Peyer's patch (tissue), 4 donors: ENCODE data around the gene B9D1. TPM values are rescaled to one million over a fixed set of nuclear protein-coding genes. Genes with fewer than 3 reads are reported as not detected.

Experiments used
- DNase-seq, 3 donors: peaks; one replicate each; pipeline ENCODE4 v3.0.0-alpha.2; 2017 to 2019
- H3K27ac ChIP-seq, 4 donors: fragments of 200-600 bp; sonication (generic); one replicate each; pipeline ENCODE4 v1.5.1; 2016 to 2019
- H3K27me3 ChIP-seq, 2 donors: fragments of 200-600 bp; sonication (generic); one replicate each; pipeline ENCODE4 v1.5.1; 2019
- H3K36me3 ChIP-seq, 3 donors: fragments of 200-600 bp; sonication (generic); one replicate each; pipeline ENCODE4 v1.5.1; 2016 to 2019
- H3K4me1 ChIP-seq, 4 donors: fragments of 200-600 bp; sonication (generic); one replicate each; pipeline ENCODE4 v1.5.1; 2016 to 2019
- H3K4me3 ChIP-seq, 4 donors: fragments of 200-600 bp; sonication (generic); 1 replicate in 3 of 4; 2 replicates in 1 of 4; pipeline ENCODE4 v1.5.1; 2016 to 2019; ENCODE audit warnings: mild to moderate bottlenecking in 1 of 4
- H3K9me3 ChIP-seq, 4 donors: fragments of 200-600 bp; sonication (generic); one replicate each; pipeline ENCODE4 v1.5.1; 2016 to 2019; ENCODE audit warnings: mild to moderate bottlenecking in 1 of 4
- POLR2A ChIP-seq, 2 donors: fragments of 450-650 bp; IDR thresholded peaks; one replicate each; pipeline ENCODE4 v1.5.1; 2017; ENCODE audit warnings: antibody characterized with exemption in 2 of 2, mild to moderate bottlenecking in 2 of 2, moderate library complexity in 2 of 2
- total RNA-seq, 4 donors: library from RNA; depleted of rRNA; stranded (reverse); fragments of >200 nt; gene quantifications; one replicate each; pipeline ENCODE4 v1.1.0, GENCODE V29; 2016
- TF ChIP-seq, protein P1 (sequence below), 6 experiments: fragments of 450-650 bp in 4 of 6; fragments of 200-600 bp in 2 of 6; sonication (generic) in 1 of 6; IDR thresholded peaks; one replicate each; pipeline ENCODE4 v1.5.1; 2017 to 2019; ENCODE audit warnings: antibody characterized with exemption in 6 of 6, mild to moderate bottlenecking in 3 of 6, moderate library complexity in 1 of 6

The B9D1 gene
- total RNA-seq, 4 donors from 2014 or later = 4.5 to 15.7 (median 5.6) TPM; not detected in 1

- Histone ChIP-seq H3K27me3 (no peaks in the 10 kb centered on the region), H3K9me3 (no peaks in the 10 kb centered on the region)
- TF ChIP-seq POLR2A (IDR thresholded peaks at IDR 0.05) = no peak
- TF ChIP-seq, protein P1, sequence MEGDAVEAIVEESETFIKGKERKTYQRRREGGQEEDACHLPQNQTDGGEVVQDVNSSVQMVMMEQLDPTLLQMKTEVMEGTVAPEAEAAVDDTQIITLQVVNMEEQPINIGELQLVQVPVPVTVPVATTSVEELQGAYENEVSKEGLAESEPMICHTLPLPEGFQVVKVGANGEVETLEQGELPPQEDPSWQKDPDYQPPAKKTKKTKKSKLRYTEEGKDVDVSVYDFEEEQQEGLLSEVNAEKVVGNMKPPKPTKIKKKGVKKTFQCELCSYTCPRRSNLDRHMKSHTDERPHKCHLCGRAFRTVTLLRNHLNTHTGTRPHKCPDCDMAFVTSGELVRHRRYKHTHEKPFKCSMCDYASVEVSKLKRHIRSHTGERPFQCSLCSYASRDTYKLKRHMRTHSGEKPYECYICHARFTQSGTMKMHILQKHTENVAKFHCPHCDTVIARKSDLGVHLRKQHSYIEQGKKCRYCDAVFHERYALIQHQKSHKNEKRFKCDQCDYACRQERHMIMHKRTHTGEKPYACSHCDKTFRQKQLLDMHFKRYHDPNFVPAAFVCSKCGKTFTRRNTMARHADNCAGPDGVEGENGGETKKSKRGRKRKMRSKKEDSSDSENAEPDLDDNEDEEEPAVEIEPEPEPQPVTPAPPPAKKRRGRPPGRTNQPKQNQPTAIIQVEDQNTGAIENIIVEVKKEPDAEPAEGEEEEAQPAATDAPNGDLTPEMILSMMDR (IDR thresholded peaks at IDR 0.05) = no peak
Measured at GRCh38 chr17:19409066-19409465, 46.5 kb upstream of the B9D1 start.

DNA sequence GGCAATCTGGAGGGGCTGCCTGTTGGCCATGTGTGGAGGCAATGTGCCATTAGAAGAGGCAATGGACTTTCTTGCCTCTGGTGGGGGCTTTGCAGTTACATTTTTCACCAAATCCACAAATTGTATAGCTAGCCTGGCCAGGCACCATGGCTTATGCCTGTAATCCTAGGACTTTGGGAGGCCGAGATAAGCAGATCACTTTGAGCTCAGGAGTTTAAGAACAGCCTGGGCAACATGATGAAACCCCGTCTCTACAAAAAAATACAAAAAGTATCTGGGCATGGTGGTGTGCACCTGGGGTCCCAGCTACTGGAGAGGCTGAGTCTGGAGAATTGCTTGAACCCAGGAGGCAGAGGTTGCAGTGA is 45.8 kb upstream of the B9D1 start:
- no peak for DNase-seq
- Histone ChIP-seq H3K4me3 (no peak overlapping the region), H3K36me3 (no peaks in the 10 kb centered on the region), H3K4me1 (no peaks in the 10 kb centered on the region), H3K9me3 (no peaks in the 10 kb centered on the region), H3K27me3 (no peaks in the 10 kb centered on the region), H3K27ac (no peak overlapping the region)
- no peak for TF ChIP-seq POLR2A (IDR thresholded peaks at IDR 0.05)
- TF ChIP-seq, protein P1 (IDR thresholded peaks at IDR 0.05) = no peak

More at GRCh38 chr17:19409066-19409465, 46.5 kb upstream of the B9D1 start:
- Histone ChIP-seq H3K36me3 (no peaks in the 10 kb centered on the region), H3K4me3 (no peak overlapping the region), H3K27ac (no peak overlapping the region), H3K4me1 (no peaks in the 10 kb centered on the region)
- DNase-seq = no peak

DNA sequence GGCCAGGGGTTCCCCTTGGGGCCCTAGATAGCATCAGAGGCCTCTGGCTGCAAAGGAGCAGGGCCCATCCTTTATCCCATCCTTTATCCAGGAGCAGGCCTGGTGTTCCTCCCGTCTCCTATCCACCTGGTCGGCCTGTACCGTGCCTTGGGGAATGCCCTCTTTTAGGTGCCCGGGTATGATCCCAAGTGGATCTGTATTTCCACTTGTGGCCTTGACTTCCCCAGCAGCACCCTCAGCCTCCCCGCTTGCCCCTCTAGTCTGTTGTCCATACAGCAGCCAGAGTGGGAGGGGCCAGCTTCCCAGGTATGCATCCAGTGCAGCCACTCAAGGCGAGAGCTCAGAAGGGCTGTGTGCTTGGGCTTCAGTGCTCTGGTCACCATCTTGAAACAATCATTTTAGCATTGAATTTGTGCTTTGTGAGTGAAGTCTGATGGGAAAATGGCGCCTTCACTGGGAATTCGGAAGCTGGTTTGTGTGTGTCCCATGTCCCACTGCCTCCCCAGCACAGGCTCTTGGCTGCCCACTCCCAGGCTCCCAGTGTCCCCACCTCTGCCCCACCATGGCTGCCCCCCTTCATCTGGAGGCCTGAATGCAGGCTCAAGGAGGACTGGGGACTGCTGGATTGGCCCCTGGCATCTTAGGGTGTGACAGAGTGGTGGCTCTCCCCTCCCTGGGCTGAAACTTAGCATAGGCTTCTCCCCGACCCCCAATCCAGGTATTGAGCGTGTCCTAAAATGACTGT is 45.2 kb upstream of the B9D1 start:
- Histone ChIP-seq H3K27ac (no peak overlapping the region), H3K4me1 (no peaks in the 10 kb centered on the region), H3K4me3 (no peak overlapping the region), H3K27me3 (no peaks in the 10 kb centered on the region), H3K36me3 (no peaks in the 10 kb centered on the region), H3K9me3 (no peaks in the 10 kb centered on the region)
- DNase-seq = no peak
- TF ChIP-seq POLR2A (IDR thresholded peaks at IDR 0.05) = no peak
- TF ChIP-seq, protein P1 (IDR thresholded peaks at IDR 0.05) = no peak

DNA sequence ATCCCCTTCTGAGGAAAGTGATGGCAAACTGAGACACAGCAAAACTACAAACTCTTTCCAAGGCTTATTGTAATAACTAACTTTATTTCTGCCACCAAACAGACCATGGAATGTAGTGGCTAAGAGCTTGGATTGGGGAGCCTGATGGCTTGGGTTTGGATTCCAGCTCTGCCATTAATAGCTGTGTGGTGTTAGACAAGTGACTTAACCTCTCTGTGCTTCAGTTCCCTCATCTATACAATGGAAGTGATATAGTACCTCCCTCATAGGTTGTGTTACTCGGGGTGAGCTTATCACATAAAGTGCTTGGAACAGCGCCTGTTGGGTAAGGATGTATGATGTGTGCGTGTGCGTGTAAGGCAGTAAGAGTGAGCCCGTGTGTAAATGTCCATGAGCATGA is 42.6 kb upstream of the B9D1 start:
- no peak for TF ChIP-seq POLR2A (IDR thresholded peaks at IDR 0.05)
- TF ChIP-seq, protein P1 (IDR thresholded peaks at IDR 0.05) = no peak
- H3K36me3 ChIP-seq = no peaks in the 10 kb centered on the region
- H3K9me3 ChIP-seq = no peaks in the 10 kb centered on the region
- DNase-seq = no peak
- H3K4me3 ChIP-seq = no peak overlapping the region
- H3K27me3 ChIP-seq = no peaks in the 10 kb centered on the region
- peaks cover 0 to 7% (median 0%) of the 10 kb centered on the region in 4 donors for H3K4me1 ChIP-seq
- H3K27ac ChIP-seq = no peak overlapping the region

DNA sequence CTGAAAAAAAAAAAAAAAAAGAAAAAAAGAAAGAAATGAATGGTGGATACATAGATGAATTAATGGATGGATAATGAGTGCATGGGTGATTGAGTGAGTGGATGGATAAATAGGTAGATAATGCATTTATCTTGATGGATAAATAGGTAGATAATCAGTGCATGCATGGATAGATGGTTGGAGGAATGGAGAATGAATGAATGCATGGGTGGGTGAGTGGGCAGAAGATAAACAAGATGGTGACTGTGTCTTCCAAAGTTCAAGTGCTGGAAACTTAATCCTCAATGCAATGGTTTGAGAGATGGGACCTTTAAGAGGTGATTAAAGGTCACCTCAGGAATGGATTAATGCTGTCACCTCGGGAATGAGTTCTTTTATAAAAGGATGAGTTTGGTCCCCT is 41.7 kb upstream of the B9D1 start:
- Histone ChIP-seq H3K36me3 (no peaks in the 10 kb centered on the region), H3K27me3 (no peaks in the 10 kb centered on the region), H3K27ac (no peak overlapping the region), H3K9me3 (no peaks in the 10 kb centered on the region), H3K4me1 (peaks cover 0 to 7% (median 0%) of the 10 kb centered on the region in 4 donors), H3K4me3 (no peak overlapping the region)
- TF ChIP-seq, protein P1 (IDR thresholded peaks at IDR 0.05) = no peak
- no peak for TF ChIP-seq POLR2A (IDR thresholded peaks at IDR 0.05)
- DNase-seq = no peak
